Activated T-helper 2 cell treated with anti-CD3 and anti-CD28 coated beads, Interferon-gamma antibody, Interleukin-2, Interleukin-4, amounts not matched to agents 10 μg/mL and 5 μg/mL and 100 μg/mL, durations not matched to agents 14 hours and 24 hours and 36 hours (primary cell): ENCODE measurements around the gene MYO1F. TPM values are rescaled to one million over a fixed set of nuclear protein-coding genes. Genes with fewer than 3 reads are reported as not detected.
"Not testable (repeated sequence)": the region's sequence is repeated elsewhere in the genome, so short reads cannot be mapped to it uniquely, and the experiment has no call there.

ENCODE experiments used
- DNase-seq: peaks from one replicate; pipeline ENCODE4 v3.0.0; 2021; ENCODE audit warnings: low spot score
- H3K27ac Mint-ChIP-seq: one replicate; pipeline ENCODE4 v1.8.0; 2021; ENCODE audit warnings: mixed read lengths
- H3K27me3 Mint-ChIP-seq: one replicate; pipeline ENCODE4 v1.8.0; 2021; ENCODE audit warnings: low read depth, mixed read lengths
- H3K36me3 Mint-ChIP-seq: one replicate; pipeline ENCODE4 v1.8.0; 2021; ENCODE audit warnings: low read depth, mixed read lengths
- H3K4me1 Mint-ChIP-seq: one replicate; pipeline ENCODE4 v1.8.0; 2021; ENCODE audit warnings: low read depth, mixed read lengths
- H3K4me3 Mint-ChIP-seq: one replicate; pipeline ENCODE4 v1.8.0; 2021; ENCODE audit warnings: low read depth, mild to moderate bottlenecking, moderate library complexity, mixed read lengths
- H3K9me3 Mint-ChIP-seq: one replicate; pipeline ENCODE4 v1.8.0; 2021; ENCODE audit warnings: mixed read lengths
- intact Hi-C: fragments of 100-400 bp; cut with micrococcal nuclease; formaldehyde crosslinking; loops from one replicate; pipeline ENCODE4 v1.15.1; 2023
- total RNA-seq: library from RNA; stranded (reverse); gene quantifications from 2 replicates; pipeline ENCODE4 v1.2.3, GENCODE V29; 2022

MYO1F gene
- total RNA-seq, 1 donor from 2014 or later, result 43.9 TPM

DNA sequence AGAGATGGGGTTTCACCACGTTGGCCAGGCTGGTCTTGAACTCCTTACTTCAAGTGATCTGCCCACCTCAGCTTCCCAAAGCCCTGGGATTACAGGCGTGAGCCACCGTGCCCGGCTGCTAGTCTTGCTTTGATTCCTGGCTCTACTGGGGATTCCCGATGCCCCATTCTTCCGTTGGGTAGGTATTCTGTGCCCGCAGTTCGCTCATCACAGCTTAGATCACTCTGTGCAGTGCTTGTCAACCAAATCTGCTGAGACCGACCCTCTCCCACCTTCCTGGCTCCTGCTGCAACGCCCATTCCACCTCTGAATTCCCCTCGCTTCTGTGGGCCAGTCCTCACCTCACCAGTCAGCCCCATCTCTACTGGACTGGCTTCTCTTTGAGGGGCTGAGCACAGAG lies 58.7 kb downstream of the MYO1F start:
- Mint-ChIP-seq H3K27ac (peak overlapping the region; percentile 92), H3K4me1 (peaks cover 34% of the 10 kb centered on the region), H3K9me3 (no peaks in the 10 kb centered on the region), H3K4me3 (no peak overlapping the region), H3K27me3 (no peaks in the 10 kb centered on the region), H3K36me3 (peaks cover 21% of the 10 kb centered on the region)
- intact Hi-C loops, result loop anchor here (5.0 to 10.0 kb wide), 2 partner anchors 76 to 104 kb away; partner anchors contain the start of genes HNRNPM and MARCHF2
- DNase-seq, result no peak

DNA sequence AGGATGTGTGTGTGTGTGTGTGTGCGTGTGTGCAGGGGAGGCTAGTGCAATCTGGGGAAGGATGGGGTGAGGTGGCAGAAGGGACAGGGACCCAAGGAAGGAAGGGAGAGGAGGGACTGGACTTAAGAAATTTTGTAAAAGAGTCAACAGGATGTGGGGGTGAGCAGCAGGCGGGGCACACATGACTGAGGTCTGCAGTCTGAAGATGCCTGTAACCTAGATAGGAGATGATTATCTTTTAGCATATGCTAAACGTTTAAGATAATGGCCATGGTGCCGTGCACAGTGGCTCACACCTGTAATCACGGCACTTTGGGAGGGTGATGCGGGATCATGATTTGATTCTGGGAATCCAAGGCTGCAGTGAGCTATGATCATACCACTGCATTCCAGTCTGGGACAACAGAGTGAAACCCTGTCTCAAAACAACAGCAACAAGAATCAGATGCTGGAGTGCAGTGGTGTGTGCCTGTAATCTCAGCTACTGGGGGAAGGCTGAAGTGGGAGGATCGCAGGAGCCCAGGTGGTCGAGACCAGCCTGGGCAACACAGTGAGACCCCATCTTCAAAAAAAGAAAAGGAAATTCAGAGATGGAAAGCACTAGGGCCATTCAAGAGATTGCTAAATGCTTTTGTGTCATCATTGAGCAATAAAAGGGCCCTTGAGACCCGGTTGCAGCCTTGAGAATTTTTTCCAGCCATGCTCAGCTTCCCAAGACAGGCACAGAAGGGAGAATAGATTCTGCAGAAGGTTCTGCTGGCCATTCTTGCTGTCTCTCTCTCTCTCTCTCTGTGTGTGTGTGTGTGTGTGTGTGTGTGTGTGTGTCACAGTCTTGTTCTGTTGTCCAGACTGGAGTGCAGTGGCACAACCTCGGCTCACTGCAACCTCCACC lies 59.4 kb downstream of the MYO1F start:
- Mint-ChIP-seq H3K4me3 (peak overlapping the region; percentile 38), H3K27me3 (no peaks in the 10 kb centered on the region), H3K36me3 (peaks cover 25% of the 10 kb centered on the region), H3K27ac (peak overlapping the region; percentile 92), H3K9me3 (no peaks in the 10 kb centered on the region), H3K4me1 (peaks cover 37% of the 10 kb centered on the region)
- peak; percentile 69 for DNase-seq
- intact Hi-C loops, result loop anchor here (1.0 to 10.0 kb wide), 4 partner anchors 30 to 103 kb away; partner anchors contain the start of genes HNRNPM and MARCHF2

DNA sequence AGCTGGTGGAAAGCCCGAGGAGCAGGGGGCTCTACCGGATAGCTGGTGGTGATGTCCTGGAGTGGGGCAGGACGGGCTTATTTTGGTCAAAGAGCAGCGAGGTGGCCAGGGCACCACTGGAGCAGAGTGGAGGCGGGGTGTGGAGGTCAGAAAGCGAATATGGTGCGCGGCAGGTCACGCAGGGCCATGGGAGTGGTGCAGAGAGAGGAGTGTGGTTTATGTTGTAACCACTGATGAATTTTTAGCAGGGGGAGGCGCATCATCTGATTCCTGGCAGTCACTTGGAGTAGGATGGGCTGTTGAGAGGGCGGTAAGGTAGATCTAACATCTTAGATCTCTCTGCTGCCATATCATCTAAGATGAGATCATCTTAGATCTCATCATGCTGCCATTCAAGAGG lies 61.9 kb downstream of the MYO1F start:
- H3K4me3 Mint-ChIP-seq, result peak overlapping the region; percentile 93
- H3K9me3 Mint-ChIP-seq, result no peaks in the 10 kb centered on the region
- DNase-seq, result peak; percentile 77
- peaks cover 41% of the 10 kb centered on the region for H3K4me1 Mint-ChIP-seq
- H3K36me3 Mint-ChIP-seq, result peaks cover 22% of the 10 kb centered on the region
- intact Hi-C loops, result loop anchor here (5.0 to 10.0 kb wide), 2 partner anchors 73 to 101 kb away; partner anchors contain the start of genes HNRNPM and MARCHF2
- peak overlapping the region; percentile 99 for H3K27ac Mint-ChIP-seq
- no peaks in the 10 kb centered on the region for H3K27me3 Mint-ChIP-seq

DNA sequence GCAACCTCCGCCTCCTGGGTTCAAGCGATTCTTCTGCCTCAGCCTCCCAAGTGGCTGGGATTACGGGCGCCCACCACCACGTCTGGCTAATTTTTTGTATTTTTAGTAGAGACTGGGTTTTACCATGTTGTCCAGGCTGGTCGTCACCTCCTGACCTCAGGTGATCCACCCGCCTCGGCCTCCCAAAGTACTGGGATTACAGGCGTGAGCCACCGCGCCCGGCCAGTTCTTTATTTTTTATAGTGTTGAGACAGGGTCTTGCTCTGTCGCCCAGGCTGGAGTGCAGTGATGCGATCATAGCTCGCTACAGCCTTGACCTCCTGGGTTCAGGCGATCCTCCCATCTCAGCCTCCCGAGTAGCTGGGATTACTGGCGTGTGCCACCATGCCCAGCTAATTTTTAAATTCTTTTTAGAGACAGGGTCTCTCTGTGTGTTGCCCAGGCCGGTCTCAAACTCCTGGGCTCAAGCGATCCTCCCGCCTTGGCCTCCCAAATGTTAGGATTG lies 62.7 kb downstream of the MYO1F start:
- not testable (repeated sequence) for H3K27me3 Mint-ChIP-seq, H3K9me3 Mint-ChIP-seq, DNase-seq
- intact Hi-C loops, result loop anchor here (5.0 to 10.0 kb wide), 2 partner anchors 72 to 100 kb away; partner anchors contain the start of genes HNRNPM and MARCHF2
- H3K4me1 Mint-ChIP-seq, result peaks cover 41% of the 10 kb centered on the region
- peak overlapping the region; percentile 99 for H3K27ac Mint-ChIP-seq
- H3K36me3 Mint-ChIP-seq, result peaks cover 18% of the 10 kb centered on the region
- peak overlapping the region; percentile 93 for H3K4me3 Mint-ChIP-seq

DNA sequence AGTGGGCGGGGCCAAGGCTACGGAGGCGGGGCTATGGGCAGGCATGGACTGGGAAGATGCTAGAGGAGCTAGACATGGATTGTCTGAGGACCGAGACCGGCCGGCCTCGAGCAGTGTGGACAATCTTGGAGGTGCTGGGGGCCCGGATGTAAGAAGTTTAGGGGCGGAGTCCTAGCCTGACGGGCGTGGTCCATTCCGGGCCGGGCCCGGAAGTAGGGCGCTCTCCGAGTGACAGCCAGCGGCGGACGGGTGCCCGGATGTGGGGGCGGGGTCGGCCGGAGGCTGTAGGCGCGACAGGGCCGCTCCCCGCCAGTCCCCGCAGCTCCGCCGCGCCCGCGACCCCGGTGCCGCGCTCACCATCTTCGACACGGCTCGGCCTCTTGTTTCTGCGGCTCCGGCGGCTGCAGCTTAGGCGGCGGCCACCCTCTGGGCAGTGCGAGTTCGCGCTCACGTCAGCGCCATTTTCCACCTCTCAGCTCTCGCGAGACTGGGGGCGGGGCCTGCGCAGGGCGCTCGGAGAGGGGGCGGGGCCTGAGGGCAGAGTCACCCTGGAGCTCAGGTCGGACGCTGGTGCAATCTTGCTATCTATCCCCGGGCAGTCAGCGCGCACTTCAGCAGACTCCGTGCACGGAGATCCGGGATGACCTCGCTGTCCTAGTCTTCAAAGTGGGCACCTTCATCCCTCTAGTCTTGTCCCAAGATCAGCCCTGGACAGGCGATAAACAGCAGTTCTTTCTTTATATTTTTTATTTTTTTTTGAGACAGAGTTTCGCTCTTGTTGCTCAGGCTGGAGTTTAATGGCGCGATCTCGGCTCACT lies 63.3 kb downstream of the MYO1F start, which contains the start of gene ZNF414:
Gene ZNF414 (minus strand): TSS at position 481 of the 818 bp plus-strand sequence. CDS start 121 bp downstream, at position 360.
- no peaks in the 10 kb centered on the region for H3K9me3 Mint-ChIP-seq
- H3K36me3 Mint-ChIP-seq, result peaks cover 17% of the 10 kb centered on the region
- peaks cover 39% of the 10 kb centered on the region for H3K4me1 Mint-ChIP-seq
- intact Hi-C loops, result loop anchor here (10.0 kb wide), 1 partner anchor 99 kb away; the partner anchor contains the start of gene MARCHF2
- peak within 1 kb of the TSS; percentile 93 for H3K4me3 Mint-ChIP-seq
- peak within 1 kb of the TSS; percentile 99 for H3K27ac Mint-ChIP-seq
- peak; percentile 94 for DNase-seq
- no peaks in the 10 kb centered on the region for H3K27me3 Mint-ChIP-seq

DNA sequence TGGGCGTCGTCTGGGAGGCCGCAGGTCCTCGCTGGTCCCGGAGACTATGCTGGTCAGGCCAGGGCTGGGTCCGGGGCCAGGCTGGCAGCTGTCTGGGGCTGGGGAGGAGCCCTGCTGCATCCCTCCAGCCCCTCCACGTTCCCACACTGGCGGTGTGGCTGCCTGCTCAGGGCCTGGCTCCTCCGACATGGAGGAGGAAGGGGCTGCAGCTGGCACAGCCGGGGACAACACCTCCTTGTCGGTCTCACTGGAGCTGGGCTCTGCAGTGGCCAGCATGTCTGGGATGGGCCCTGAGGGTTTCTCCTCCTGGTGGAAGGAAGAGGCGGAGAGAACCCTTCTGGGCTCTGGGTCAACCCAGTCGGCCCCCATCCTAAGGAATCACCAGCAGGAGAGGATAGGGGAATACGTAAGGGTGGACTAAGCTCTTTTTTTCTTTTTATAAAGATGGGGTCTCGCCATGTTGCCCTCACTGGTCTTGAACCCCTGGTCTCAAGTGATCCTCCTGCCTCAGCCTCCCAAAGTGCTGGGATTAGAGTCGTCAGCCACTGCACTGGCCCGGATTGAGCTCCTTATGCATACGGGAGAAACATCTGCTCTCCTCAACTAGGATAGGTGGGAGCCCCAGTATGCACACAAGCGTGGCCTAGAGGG lies 64.1 kb downstream of the MYO1F start:
- no peaks in the 10 kb centered on the region for H3K27me3 Mint-ChIP-seq
- peak overlapping the region; percentile 99 for H3K27ac Mint-ChIP-seq
- peaks cover 17% of the 10 kb centered on the region for H3K36me3 Mint-ChIP-seq
- no peaks in the 10 kb centered on the region for H3K9me3 Mint-ChIP-seq
- DNase-seq, result no peak
- peaks cover 33% of the 10 kb centered on the region for H3K4me1 Mint-ChIP-seq
- intact Hi-C loops, result loop anchor here (10.0 kb wide), 1 partner anchor 98 kb away; the partner anchor contains the start of gene MARCHF2
- H3K4me3 Mint-ChIP-seq, result peak overlapping the region; percentile 93

DNA sequence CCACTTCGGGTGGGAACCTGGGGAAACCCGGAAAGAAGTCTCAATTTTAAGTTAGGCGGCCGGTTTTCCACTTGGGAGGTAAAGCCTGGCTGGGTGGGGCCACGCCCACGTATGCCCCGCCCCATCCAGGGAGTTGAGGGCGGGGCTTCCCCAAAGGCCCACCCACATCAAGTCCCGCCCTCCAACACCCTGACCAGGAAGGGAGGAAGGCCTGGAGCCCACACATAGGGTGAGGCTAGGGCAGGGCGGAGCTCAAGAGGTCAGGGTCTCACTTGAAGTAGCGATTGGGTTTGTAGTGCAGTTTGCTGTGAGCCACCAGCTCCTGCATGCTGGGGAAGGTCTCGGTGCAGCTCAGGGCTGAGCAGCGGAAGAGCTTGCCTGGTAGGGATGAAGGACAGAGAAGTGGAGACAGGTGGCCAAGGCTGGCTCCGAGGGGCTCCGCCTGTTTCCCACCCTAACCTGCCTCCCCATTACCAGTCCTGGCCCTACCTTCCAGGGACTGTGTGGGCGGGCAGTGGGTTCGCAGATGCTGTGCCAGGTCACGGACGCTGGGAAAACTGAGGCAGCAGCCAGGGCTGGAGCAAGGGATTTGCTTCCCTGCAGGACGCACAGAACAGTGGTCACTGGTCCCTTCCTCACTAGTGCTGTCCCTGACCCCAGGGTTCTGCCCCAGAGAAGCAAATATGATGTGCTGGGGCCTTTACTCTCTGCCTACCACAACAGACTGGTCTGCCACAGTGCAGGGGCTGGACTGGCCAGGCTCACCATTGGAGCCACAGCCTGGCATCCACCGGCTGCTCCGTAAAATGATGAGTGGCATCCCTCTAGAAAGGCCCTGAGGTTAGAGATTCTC lies 64.9 kb downstream of the MYO1F start:
- peaks cover 25% of the 10 kb centered on the region for H3K4me1 Mint-ChIP-seq
- no peaks in the 10 kb centered on the region for H3K9me3 Mint-ChIP-seq
- peak overlapping the region; percentile 69 for H3K4me3 Mint-ChIP-seq
- no peak for DNase-seq
- peak overlapping the region; percentile 71 for H3K27ac Mint-ChIP-seq
- intact Hi-C loops, result loop anchor here (10.0 kb wide), 1 partner anchor 98 kb away; the partner anchor contains the start of gene MARCHF2
- H3K36me3 Mint-ChIP-seq, result peaks cover 17% of the 10 kb centered on the region
- no peaks in the 10 kb centered on the region for H3K27me3 Mint-ChIP-seq

DNA sequence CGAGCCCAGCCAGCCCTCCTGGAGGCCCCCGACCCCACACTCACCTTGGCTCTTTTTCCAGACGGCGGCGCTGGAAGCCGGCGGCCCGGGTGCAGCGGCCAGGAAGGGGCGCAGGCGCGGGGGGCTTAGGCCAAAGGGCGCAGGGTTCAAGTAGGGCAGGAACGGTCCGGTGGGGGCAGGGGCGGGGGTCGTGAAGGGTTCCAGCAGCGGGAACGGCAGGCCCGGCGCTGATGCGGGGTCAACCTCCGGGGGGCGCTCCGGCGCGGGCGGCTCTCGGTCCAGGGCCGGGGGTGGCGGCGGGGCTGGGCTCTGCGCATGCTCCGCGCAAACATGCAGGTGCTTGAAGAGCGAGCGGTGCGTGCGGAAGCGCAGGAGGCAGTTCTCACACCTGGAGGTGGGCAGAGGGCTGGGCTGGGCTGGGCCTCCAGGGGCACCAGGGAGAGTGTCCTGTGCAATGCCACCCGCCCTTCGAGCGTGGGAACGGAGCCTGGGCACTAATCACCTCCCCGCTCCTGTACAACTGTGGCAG lies 65.6 kb downstream of the MYO1F start:
- intact Hi-C loops, result loop anchor here (10.0 kb wide), 1 partner anchor 97 kb away; the partner anchor contains the start of gene MARCHF2
- no peak overlapping the region for H3K27ac Mint-ChIP-seq
- no peaks in the 10 kb centered on the region for H3K27me3 Mint-ChIP-seq
- no peaks in the 10 kb centered on the region for H3K9me3 Mint-ChIP-seq
- no peak overlapping the region for H3K4me3 Mint-ChIP-seq
- DNase-seq, result no peak
- H3K36me3 Mint-ChIP-seq, result peaks cover 17% of the 10 kb centered on the region
- peaks cover 23% of the 10 kb centered on the region for H3K4me1 Mint-ChIP-seq

DNA sequence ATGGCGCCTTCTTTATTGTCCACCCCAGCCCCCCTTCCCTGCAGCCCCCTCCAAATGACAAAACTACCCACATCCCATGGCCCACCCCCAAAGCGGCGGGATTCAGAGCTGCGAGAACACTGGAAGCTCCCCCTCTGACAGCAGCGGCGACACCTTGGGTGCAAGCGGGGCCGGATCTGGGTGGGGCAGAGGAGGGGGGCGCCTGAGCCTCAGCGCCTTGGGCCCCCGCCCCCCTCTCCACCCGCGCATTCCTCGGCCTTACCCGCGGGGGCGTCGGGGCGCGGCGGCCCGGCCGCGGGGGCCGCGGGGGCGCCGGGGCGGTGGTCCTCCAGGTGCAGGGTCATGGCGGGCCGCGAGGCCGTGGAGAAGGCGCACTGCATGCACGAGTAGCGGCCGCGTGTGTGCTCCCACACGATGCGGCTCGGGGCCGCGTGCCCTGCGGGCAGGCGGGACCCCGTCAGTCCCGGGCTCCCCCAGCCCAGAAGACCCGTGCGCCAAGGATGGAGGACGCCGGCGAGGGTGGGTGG lies 66.6 kb downstream of the MYO1F start:
- peaks cover 23% of the 10 kb centered on the region for H3K4me1 Mint-ChIP-seq
- H3K36me3 Mint-ChIP-seq, result peaks cover 17% of the 10 kb centered on the region
- H3K4me3 Mint-ChIP-seq, result no peak overlapping the region
- H3K27ac Mint-ChIP-seq, result no peak overlapping the region
- H3K27me3 Mint-ChIP-seq, result no peaks in the 10 kb centered on the region
- DNase-seq, result no peak
- H3K9me3 Mint-ChIP-seq, result no peaks in the 10 kb centered on the region
- intact Hi-C loops, result loop anchor here (10.0 kb wide), 1 partner anchor 96 kb away; the partner anchor contains the start of gene MARCHF2

DNA sequence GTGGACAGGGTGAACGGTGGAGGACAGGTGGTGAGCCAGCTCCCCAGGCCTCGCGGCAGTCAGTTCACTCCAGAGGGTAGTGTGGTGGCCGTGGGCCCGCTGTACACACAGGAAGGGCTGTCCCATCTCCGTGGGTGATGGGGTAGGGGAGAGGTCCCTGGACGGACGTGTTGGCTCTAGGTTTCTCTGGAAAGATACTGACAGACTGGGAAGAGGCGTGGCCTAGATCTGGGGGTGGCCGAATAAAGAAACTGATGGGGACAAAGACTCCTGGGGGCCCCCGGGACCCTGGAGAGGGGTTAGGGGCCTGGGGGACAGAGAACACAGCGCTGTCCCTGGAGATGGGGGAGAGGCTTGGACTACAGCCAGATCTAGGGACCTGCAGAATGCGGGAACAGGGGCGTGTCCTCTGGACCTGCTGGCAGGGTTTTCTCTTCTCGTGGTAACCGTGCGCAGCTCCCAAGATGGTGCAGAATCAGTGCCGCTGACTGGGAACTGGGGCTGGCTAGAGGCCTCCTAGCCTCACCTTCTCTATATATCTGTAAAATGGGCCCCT lies 70.8 kb downstream of the MYO1F start:
- H3K9me3 Mint-ChIP-seq, result no peaks in the 10 kb centered on the region
- intact Hi-C loops, result loop anchor here (5.0 kb wide), 1 partner anchor 144 kb away; the partner anchor contains the start of gene ANGPTL4
- peaks cover 5% of the 10 kb centered on the region for H3K4me1 Mint-ChIP-seq
- peaks cover 2% of the 10 kb centered on the region for H3K36me3 Mint-ChIP-seq
- H3K27me3 Mint-ChIP-seq, result no peaks in the 10 kb centered on the region
- peak overlapping the region; percentile 86 for H3K4me3 Mint-ChIP-seq
- no peak overlapping the region for H3K27ac Mint-ChIP-seq
- DNase-seq, result no peak
